ENCODE results near the gene PER1. TPM values are rescaled to one million over a fixed set of nuclear protein-coding genes. Genes with fewer than 3 reads are reported as not detected.

The PER1 gene
- total RNA-seq, 1 experiment from 2014 or later, result 87.6 TPM

GRCh38 chr17:8150194-8151119 is 1.7 kb downstream of the PER1 start:
- RAD21 ChIA-PET (ENCODE audit: low non-redundant PET in 1 of 2, low total read pairs in 2 of 2, uncharacterized antibody in 2 of 2, unreplicated experiment in 2 of 2), result no interaction called here
- H3K27me3 ChIP-seq (ENCODE audit: insufficient read depth, low read length), result no peaks in the 10 kb centered on the region
- peak overlapping the region; percentile 77 for H3K27ac ChIP-seq (ENCODE audit: low read depth, low read length)
- H3K9me3 ChIP-seq (ENCODE audit: control insufficient read depth in 1 of 2, insufficient read depth in 1 of 2, low read depth in 1 of 2, low read length in 2 of 2), result no peaks in the 10 kb centered on the region
- H4K20me1 ChIP-seq (ENCODE audit: insufficient read depth), result no peaks in the 10 kb centered on the region
- BruUV-seq (replicated peaks), result no TSS peak
- H3K4me3 ChIP-seq (replicated peaks in 1 of 2; ENCODE audit: low read depth in 1 of 2, low read length in 2 of 2), result peak overlapping the region; percentile 85 to 91
- H3K36me3 ChIP-seq (ENCODE audit: control insufficient read depth in 1 of 2, insufficient read depth in 2 of 2, low read length in 2 of 2), result peaks cover 40 to 50% of the 10 kb centered on the region in 2 experiments
- peak overlapping the region; percentile 99 for H3K9ac ChIP-seq (ENCODE audit: low read length)
- POLR2A ChIA-PET, result interaction anchor here (0.8 to 1.6 kb wide), 4 partner anchors 9 to 40 kb away, joined by 4 to 6 read pairs (median 4); partner anchors contain the start of gene BORCS6
- H3K79me2 ChIP-seq (ENCODE audit: insufficient read depth, low read length), result peaks cover 51% of the 10 kb centered on the region
- no peak overlapping the region for H2AFZ ChIP-seq (ENCODE audit: low read depth, low read length, poor library complexity, severe bottlenecking)
- peak; percentile 0; the same call in 1 of the 2 replicates for ATAC-seq
- DNase-seq (ENCODE audit: low read depth, low spot score), result no peak
- intact Hi-C loops (cut with micrococcal nuclease), result no loop called here
- peak overlapping the region; percentile 100 for H3K4me2 ChIP-seq (ENCODE audit: low read length)
- peaks cover 35 to 51% of the 10 kb centered on the region in 2 experiments for H3K4me1 ChIP-seq (ENCODE audit: control insufficient read depth in 1 of 2, insufficient read depth in 2 of 2, low read length in 2 of 2)
- CTCF ChIA-PET, result interaction anchor here (0.6 to 1.0 kb wide), 2 partner anchors 9 to 11 kb away, joined by 4 read pairs; no protein-coding TSS in a partner anchor
- no peaks in the 10 kb centered on the region for H3K9me2 ChIP-seq (ENCODE audit: insufficient read depth)
- no peak for TF ChIP-seq SP1 (IDR thresholded peaks at IDR 0.05; ENCODE audit: low read depth)
- no peak for TF ChIP-seq JUND (IDR thresholded peaks at IDR 0.05)
- no peak for TF ChIP-seq CTCF (IDR thresholded peaks at IDR 0.05 in 2 of 3, conservative IDR thresholded peaks at IDR 0.05 in 1 of 3; ENCODE audit: borderline replicate concordance in 1 of 3, insufficient read depth in 1 of 3, low read depth in 2 of 3, low read length in 2 of 3)
- no peak for TF ChIP-seq POLR2A (IDR thresholded peaks at IDR 0.05; ENCODE audit: borderline replicate concordance, extremely low read depth, insufficient read depth, insufficient read length)
- TF ChIP-seq ZNF274 (IDR thresholded peaks at IDR 0.05; ENCODE audit: low read depth, low read length), result no peak
- TF ChIP-seq POLR2AphosphoS5 (IDR thresholded peaks at IDR 0.05; ENCODE audit: low read depth, low read length), result no peak; the same call in 1 of the 2 replicates
- TF ChIP-seq ZFX (IDR thresholded peaks at IDR 0.05), result no peak
- no peak for TF ChIP-seq RAD21 (IDR thresholded peaks at IDR 0.05; ENCODE audit: low read depth)
- no peak for TF ChIP-seq EZH2 (IDR thresholded peaks at IDR 0.05)
- no peak for TF ChIP-seq FOSL1 (IDR thresholded peaks at IDR 0.05; ENCODE audit: low read depth)
- no peak for TF ChIP-seq TCF7L2 (IDR thresholded peaks at IDR 0.05; ENCODE audit: borderline replicate concordance, extremely low read depth, insufficient read depth, insufficient read length)
- TF ChIP-seq ZBTB33 (IDR thresholded peaks at IDR 0.05; ENCODE audit: extremely low read depth, insufficient replicate concordance, low read length), result no peak
- TF ChIP-seq MAX (IDR thresholded peaks at IDR 0.05), result no peak
- TF ChIP-seq CBX3 (IDR thresholded peaks at IDR 0.05; ENCODE audit: low read depth), result no peak
